Panc1 (cell line): ENCODE results near the gene MRGPRF.

ENCODE experiments used
- POLR2AphosphoS5 ChIP-seq: IDR thresholded peaks from 2 replicates; pipeline ENCODE4 v1.6.1; 2012; ENCODE audit warnings: mild to moderate bottlenecking, low read depth, low read length, moderate library complexity
- REST ChIP-seq, 2 experiments: IDR thresholded peaks; 2 replicates each; pipeline ENCODE4 v1.6.1; 2011 to 2012; ENCODE audit warnings: low read depth in 2 of 2, control low read depth in 1 of 2, low read length in 1 of 2, mild to moderate bottlenecking in 1 of 2, moderate library complexity in 1 of 2; ENCODE audit not compliant: insufficient read depth in 1 of 2

GRCh38 chr11:69011624-69012091 is 1.4 kb downstream of the MRGPRF start:
- no peak for TF ChIP-seq POLR2AphosphoS5
- TF ChIP-seq REST (IDR thresholded peaks at IDR 0.05; ENCODE audit: insufficient read depth in 1 of 2, low read depth in 2 of 2, low read length in 1 of 2), result no peak
